GM18907 (cell line): ENCODE measurements around the gene DCTN5.
"Not testable (repeated sequence)": the region's sequence is repeated elsewhere in the genome, so short reads cannot be mapped to it uniquely, and the experiment has no call there.

Experiments used
- ATAC-seq: cut with Tn5 transposase; IDR thresholded peaks from one replicate; pipeline ENCODE4 v1.9.1; 2021; ENCODE audit warnings: mild to moderate bottlenecking, moderate library complexity; ENCODE audit not compliant: unreplicated experiment

Gene DCTN5

GRCh38 chr16:23691483-23692189, 50.4 kb downstream of the DCTN5 start:
- ATAC-seq = no peak

DNA sequence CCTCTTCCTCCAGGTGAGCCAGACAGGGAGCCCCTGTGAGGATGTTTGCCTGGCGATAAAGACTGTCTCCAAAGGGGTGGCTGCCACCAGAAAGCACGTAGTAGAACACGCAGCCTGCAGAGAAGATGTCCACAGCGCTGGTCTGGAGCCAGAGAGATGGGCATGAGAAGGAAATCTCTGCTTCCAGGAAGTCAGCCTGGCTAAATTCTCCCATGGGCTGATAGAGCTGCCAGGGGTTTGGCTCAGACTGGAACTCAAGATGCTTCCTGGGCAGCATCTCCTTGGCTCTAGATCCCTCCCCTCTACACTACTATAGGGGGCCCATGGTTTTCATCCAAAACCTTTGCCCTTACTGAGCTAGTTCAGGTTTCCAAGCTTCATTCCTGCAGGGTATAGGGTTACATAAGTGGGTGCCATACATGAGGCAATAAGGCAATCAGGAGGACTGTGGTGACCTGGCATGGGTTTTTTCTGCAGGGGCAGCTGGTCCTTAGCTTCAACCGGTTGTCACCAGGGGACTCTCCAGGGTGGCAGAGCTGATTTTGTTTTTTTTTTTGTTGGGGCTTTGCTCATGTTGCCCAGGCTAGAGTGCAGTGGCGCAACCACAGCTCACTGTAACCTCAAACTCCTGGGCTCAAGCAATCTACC, 51.0 kb downstream of the DCTN5 start:
- ATAC-seq = no peak

DNA sequence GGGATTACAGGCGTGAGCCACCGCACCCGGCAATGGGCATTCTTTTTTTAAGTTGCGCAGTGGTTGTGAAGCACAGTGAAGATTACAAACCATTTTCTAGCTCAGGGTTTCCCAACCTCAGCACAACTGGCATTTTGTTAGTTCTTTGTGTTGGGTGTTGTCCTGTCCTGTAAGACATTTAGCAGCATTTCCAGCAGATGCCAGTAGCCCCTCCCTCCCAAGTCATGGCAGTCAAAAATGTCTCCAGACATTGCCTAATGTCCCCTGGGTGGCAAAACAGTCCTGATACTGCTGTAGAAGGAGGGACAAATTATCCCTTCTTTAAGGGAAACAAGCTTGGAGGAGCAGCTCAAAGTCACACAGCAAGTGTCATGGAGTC, 53.0 kb downstream of the DCTN5 start:
- no peak for ATAC-seq

- ATAC-seq = no peak
Observed at GRCh38 chr16:23694644-23695373, 53.5 kb downstream of the DCTN5 start.

DNA sequence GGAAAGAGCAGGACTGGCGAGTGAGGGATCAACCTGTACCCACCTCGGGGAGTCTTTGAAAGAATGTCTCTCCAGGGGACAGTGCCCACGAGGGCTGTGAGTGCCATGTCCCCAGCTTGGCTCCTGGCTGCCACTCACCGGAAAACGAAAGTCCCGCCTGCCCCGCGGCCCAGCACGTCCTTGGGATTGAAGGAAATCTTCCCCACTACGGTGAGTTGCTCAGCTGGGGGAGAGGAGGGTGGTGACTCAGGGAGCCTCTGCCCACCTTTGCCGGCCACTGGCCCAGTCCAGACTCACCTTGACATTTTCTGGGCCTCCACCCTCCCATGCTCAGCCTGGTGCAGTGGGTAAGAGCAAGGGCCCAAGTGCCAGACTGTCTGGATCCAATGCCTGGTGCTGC, 54.5 kb downstream of the DCTN5 start:
- ATAC-seq = no peak

DNA sequence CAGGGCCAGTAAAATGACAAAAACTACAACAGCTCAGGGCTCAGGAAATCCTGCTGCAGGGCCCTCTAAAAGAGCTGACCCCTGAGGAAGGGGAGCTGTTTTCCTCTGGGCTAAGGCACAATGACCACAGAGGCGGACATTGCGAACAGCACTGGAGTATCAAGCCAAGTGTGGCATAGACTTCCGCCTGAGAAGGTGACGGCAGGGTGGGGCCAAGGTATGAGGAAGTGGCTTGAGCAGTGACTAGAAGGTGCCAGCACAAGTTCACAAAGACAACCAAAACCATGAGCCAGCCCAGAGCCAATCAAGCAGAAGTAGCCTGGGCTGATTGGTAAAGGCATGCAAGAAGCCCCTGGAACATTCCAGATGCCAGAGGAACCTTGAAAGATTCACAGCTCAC, 57.8 kb downstream of the DCTN5 start:
- ATAC-seq = no peak

GRCh38 chr16:23700093-23700492, 58.8 kb downstream of the DCTN5 start:
- no peak for ATAC-seq

- no peak for ATAC-seq
Observed at GRCh38 chr16:23700509-23700908, 59.2 kb downstream of the DCTN5 start.

GRCh38 chr16:23701045-23701444, 59.8 kb downstream of the DCTN5 start:
- no peak for ATAC-seq

- ATAC-seq = no peak
Observed at GRCh38 chr16:23702951-23703350, 61.7 kb downstream of the DCTN5 start.

- no peak for ATAC-seq
Observed at GRCh38 chr16:23704772-23705516, 63.7 kb downstream of the DCTN5 start.

DNA sequence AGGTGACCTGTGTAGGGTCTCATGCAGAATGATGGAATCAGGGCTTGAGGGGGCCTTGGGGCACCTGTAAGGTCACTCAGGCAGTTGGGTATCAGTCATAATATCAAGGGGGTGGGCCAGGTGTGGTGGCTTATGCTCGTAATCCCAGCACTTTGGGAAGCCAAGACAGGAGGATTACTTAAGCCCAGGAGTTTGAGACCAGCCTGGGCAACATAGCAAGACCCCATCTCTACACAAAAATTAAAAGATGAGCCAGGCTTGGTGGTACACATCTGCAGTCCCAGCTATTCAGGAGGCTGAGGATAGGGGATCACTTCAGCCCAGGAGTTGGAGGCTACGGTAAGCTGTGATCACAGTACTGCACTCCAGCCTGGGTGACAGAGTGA, 64.2 kb downstream of the DCTN5 start:
- no peak for ATAC-seq

DNA sequence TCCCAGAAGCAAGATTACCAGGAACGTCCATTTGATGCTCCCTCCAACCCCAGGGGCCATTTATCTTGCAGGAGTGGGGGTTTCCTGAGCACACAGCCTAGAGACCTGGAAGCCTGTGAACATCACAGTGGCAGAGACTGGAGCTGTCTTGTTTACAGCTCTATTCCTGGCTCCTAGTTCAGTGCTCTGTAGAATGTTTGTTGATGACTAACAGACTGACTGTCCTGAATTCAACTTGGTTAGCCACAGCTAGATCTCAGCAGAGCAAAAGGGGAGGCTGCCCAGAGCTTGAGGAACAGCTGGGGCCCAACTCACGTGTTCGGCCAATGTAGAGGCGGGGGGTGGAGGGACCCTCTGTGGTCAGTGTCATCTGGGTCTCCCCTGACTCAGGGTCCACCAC, 65.2 kb downstream of the DCTN5 start:
- ATAC-seq = no peak

DNA sequence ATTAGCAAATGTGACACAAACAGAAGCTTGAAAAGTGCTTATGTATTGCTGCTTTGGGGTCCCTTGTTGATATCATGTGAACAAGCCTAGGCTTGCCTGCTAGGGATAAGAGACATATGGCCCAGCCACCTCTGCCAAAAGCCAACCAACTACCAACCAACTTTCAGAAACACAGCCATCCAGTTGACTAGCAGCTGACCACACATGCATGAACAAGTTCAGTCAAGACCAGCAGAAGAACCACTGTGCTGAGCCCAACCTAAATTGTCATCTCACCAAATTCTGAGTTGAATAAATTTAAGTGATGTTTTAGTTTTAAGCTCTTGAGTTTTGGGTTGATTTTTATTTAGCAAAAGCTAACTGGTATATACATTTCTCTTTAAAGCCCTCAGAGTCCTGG, 68.3 kb downstream of the DCTN5 start:
- ATAC-seq = no peak

DNA sequence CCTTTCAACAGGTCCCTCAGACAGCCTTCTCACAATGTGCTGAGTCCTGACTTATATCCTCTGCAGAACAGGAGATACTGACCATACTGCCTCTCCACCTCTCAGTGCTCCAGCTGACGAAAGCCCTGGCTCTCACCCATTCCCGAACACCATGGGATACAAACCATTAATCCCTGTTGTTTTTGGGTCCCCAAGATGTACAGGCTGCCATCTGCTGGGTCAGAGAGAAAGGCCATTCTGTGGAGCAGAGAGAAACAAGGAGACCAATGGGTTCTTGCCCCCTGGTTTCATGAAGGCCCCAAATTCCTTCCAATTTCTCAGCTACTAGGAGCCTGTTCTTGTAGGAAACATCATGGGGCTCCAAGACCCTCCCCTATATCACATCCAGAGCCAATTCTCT, 68.7 kb downstream of the DCTN5 start:
- no peak for ATAC-seq

DNA sequence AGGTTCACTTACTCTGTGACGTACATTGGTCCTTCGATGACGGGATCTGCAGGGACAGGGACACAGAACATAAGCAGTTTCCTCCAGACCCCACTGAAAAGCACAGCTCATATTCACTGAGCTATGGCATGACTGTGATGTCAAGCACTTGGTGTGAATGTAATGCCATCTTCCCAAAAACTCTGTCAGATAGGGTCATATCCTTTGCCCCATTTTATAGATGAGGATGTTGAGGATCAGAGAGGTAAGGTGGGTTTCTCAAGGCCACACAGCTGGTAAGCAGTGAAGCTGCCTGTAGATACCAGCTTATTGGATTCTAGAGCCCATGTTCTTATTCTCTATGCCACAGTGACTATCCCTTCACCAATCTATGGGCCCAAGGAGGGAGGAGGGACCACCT, 69.2 kb downstream of the DCTN5 start:
- no peak for ATAC-seq

DNA sequence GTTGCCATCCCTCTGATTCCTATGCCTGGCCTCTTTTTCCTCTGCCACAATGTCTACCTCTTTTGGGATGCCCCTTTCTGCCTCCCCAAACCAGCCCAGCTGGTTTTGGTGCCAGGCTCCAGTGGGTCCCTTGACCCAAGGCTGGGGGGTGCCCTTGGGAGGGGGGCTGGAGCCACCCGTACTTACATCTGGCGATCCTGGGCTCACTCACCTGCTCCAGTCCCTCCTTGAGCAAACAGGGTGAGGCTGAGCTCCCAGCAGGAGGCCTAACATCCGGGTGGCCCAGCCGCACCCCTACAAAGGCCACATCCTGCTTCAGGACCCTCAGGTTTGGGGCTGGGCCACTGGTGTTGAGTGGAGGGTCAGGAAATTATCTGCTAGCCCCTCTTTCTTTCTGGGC, 70.5 kb downstream of the DCTN5 start:
- ATAC-seq = no peak

DNA sequence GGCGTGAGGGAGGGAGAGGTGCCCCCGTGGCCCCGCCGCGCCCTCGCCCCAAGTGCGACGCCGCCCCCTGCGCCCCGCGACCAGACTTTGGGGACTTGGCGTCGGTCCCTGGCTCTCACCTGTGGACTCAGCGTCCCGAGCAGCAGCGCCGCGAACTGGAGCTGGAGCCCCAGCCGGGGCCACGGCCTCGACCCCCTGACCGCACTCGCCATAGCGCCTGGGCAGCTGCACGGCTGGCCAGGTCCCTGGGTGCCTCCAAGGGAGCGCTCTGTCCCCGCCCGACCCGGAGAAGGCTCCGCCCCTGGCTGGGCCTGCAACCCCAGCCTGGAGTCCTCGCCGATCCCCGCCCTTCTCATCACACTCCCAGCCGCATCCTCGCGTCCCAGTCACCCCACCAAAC, 71.7 kb downstream of the DCTN5 start, which contains the start of gene ERN2:
TSS of gene ERN2 (minus strand) at position 247 of the 400 bp plus-strand sequence. CDS start at position 212, 35 bp downstream.
- ATAC-seq = no peak

- no peak for ATAC-seq
Observed at GRCh38 chr16:23716484-23716883, 75.2 kb downstream of the DCTN5 start.

DNA sequence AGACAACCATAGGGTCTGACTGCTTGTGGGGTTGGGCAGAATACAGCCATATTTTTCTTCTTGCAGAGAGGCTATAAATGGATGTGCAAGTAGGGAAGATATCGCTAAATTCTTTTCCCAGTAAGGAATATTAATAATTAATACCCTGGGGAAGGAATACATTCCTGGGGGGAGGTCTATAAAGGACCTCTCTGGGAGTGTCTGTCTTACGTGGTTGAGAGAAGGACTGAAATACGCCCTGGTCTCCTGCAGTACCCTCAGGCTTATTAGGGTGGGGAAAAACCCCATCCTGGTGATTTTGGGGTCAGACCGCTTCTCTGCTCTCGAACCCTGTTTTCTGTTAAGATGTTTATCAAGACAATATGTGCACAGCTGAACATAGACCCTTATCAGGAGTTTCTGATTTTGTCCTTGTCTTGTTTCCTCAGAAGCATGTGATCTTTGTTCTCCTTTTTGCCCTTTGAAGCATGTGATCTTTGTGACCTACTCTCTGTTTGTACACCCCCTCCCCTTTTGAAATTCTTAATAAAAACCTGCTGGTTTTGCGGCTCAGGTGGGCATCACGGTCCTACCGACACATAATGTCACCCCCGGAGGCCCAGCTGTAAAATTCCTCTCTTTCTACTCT, 81.5 kb downstream of the DCTN5 start:
- not testable (repeated sequence) for ATAC-seq
